MM.1S (cell line): ENCODE measurements around the gene ERF.

ENCODE experiments used
- CTCF ChIP-seq: fragments of 300-600 bp; sonication (generic); IDR thresholded peaks from 2 replicates; pipeline ENCODE4 v1.5.1; 2016; ENCODE audit warnings: antibody characterized with exemption, low read length, mixed read lengths
- EZH2 ChIP-seq: fragments of 300-600 bp; sonication (generic); optimal IDR thresholded peaks from 2 replicates; pipeline ENCODE3; 2017; ENCODE audit warnings: low read depth, mild to moderate bottlenecking, antibody characterized with exemption, low read length, mixed read lengths
- EZH2phosphoT487 ChIP-seq: fragments of 300-600 bp; sonication (generic); IDR thresholded peaks from 2 replicates; pipeline ENCODE4 v1.6.1; 2018; ENCODE audit warnings: antibody characterized with exemption, low read length

- TF ChIP-seq CTCF (no peak), EZH2 (no peak), EZH2phosphoT487 (no peak)
Measured at GRCh38 chr19:42233678-42234292, 21.1 kb downstream of the ERF start.
